GM12891 (cell line): ENCODE results near the gene EML6.

Experiments
- DNase-seq: peaks from one replicate; pipeline ENCODE4 v3.0.0; 2011; ENCODE audit warnings: low spot score; ENCODE audit not compliant: insufficient read length
- FAIRE-seq: peaks from 2 replicates; lab custom pipeline; 2011; peaks lifted over from hg19 to GRCh38; lab: Jason Lieb, UNC
- PAX5 ChIP-seq: IDR thresholded peaks from 2 replicates; pipeline ENCODE4 v1.6.1; 2011; ENCODE audit warnings: low read length, moderate library complexity, mild to moderate bottlenecking; ENCODE audit not compliant: insufficient read depth, severe bottlenecking
- POLR2A ChIP-seq: IDR thresholded peaks from 2 replicates; pipeline ENCODE4 v1.6.1; 2011; ENCODE audit warnings: low read depth, low read length, control low read depth
- POLR2AphosphoS5 ChIP-seq: IDR thresholded peaks from 2 replicates; pipeline ENCODE4 v1.6.1; 2011; ENCODE audit warnings: low read depth, low read length, control low read depth
- POU2F2 ChIP-seq: IDR thresholded peaks from 2 replicates; pipeline ENCODE4 v1.6.1; 2011; ENCODE audit warnings: low read depth, mild to moderate bottlenecking, control low read depth, low read length, moderate library complexity
- SPI1 ChIP-seq: IDR thresholded peaks from 2 replicates; pipeline ENCODE4 v1.6.1; 2011; ENCODE audit warnings: low read depth, low read length, control low read depth
- TAF1 ChIP-seq: IDR thresholded peaks from 2 replicates; pipeline ENCODE4 v1.6.1; 2011; ENCODE audit warnings: low read depth, low read length, control low read depth

The EML6 gene

DNA sequence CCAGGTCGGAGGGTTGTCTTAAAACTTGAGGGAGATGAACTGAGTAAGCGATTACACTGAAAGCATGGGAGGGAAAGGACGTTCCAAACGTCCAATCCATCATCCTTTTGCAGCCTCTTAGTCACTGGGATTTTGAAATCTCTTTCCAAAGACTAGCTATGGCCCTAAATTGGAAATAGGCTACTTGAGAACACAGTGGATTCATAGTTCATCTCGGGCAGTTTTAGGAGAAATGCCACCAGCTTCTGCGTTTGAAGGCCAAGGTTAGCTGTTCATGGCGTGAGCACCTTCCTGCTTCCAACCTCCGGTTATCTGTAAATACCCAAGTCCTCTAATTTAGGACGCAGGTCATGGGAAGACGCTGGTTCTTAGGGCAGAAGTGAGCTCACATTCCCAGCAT is 821 bp upstream of the EML6 start:
- no peak for FAIRE-seq
- DNase-seq: no peak
- TF ChIP-seq PAX5: no peak
- TF ChIP-seq TAF1: no peak
- no peak for TF ChIP-seq POLR2A
- TF ChIP-seq POLR2AphosphoS5: no peak
- no peak for TF ChIP-seq SPI1
- no peak for TF ChIP-seq POU2F2

DNA sequence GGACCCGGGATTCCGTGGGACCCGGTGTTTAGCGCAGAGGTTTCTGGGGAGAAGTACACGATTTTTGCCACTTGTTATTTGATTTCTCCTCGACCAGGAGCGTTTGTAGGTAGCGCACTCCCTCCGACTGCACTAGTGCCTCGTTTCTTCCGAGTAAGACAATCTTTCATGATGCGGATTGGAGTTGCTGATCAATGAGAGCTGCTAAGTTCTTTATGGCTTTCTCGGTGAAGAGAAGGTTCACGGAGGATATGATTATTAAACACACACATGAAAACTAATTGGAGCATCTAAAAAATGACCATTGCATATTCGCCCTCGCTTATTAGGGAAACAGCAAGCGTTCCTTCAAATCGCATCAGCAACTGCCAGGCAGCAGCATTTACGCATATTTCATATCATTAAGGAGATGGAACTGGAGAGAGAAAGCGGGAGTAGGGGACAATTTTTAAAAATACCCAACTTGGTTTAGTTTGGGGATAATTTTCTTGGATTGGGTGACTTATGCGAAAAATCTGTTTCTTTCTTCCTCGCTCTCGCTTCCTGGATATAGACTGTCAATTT is 616 bp downstream of the EML6 start:
- DNase-seq (no peak), FAIRE-seq (no peak)
- TF ChIP-seq POLR2A: no peak
- no peak for TF ChIP-seq PAX5
- no peak for TF ChIP-seq SPI1
- TF ChIP-seq POU2F2: no peak
- no peak for TF ChIP-seq TAF1
- TF ChIP-seq POLR2AphosphoS5: no peak

DNA sequence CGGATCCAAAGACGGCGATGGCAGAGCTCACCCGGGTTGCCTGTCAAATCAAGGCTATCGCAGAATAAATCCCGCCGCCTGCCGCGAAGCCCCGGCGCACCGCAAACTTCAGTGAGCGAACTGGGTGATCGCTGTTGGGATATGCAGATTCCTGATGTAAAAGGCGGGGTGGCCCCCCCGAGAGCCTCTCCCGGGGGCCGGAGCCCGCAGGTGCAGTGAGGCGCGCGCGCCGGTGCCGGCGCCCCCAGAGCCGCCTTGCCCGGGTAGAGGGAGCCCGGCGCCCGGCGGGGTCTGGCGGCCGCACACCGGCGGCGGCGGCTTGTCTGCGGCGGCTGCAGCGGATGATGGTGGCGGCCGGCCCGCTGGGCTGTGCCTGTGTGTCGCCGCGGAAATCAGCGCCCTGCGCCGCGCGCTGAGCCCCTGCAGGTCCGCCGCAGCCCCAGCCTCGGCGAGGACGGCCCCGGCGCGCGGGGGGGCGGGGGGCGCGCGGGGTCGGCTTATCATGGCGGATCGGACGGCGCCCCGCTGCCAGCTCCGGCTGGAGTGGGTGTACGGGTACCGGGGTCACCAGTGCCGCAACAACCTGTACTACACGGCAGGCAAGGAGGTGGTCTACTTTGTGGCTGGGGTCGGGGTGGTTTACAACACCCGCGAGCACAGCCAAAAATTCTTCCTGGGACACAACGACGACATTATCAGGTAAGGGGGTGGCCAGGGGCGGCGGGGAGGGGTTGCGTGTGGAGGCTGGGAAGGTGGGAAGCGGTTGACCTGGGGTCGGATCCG is 1.3 kb downstream of the EML6 start:
- DNase-seq (no peak), FAIRE-seq (no peak)

DNA sequence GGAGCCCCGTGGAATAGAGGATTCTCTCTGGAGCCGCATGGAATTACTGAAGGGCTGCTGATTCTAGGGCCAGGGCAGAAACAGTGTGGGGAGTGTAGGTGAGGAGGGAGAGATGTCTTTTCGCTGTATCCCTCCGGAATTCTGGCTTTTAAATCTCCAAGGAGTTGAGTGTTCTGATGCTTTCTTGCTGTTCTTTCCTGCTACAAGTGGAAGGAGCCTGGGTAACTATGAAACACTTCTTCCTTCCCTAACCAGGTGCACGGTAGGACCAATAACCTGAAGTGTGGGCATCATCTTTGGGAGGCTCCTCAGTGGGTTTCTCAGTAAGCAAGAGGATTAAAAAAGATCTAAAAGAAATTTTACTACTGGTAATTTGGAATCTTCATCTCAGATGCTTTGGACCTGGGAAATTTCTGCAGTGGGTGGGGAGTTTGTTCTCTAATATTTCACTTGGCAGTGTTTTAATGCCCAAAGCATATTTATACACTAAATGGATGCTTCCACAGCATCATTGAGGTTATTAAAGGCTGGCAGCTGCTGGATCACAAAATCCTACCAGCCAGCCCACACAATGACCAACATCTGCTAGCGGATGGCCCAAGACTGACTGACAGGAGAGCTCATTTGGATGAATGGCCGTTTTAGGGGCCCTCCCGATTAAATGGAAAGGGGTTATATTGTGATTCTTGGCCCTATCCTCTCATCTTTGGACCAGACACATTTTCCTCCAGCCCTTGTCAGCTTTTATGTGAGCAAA is 2.1 kb downstream of the EML6 start:
- no peak for TF ChIP-seq POU2F2
- TF ChIP-seq SPI1: no peak
- TF ChIP-seq PAX5: no peak
- TF ChIP-seq TAF1: no peak
- no peak for TF ChIP-seq POLR2AphosphoS5
- TF ChIP-seq POLR2A: no peak
- FAIRE-seq (no peak), DNase-seq (no peak)

More for the DNA sequence above, 1.3 kb downstream of the EML6 start:
- TF ChIP-seq PAX5: no peak
- no peak for TF ChIP-seq POU2F2
- TF ChIP-seq SPI1: no peak
- TF ChIP-seq POLR2AphosphoS5: no peak

DNA sequence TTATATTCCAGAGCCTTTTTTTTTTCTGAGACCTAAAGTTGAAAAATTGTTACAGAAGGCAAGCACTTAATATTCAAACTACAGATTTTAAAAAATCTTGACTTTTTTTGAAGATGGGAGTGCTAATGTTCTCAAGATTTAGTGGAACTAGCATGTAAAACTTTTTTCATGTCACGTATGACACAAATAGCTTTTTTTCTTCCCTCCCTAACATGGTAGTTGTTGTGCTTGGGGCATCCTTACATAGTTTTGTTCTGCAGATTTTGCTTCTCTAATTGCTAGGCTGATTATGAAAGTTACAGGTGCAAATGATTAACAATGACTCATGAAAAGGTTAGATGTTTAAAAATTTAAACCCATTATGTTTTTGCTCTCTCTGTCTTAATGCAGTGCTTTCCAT is 3.0 kb downstream of the EML6 start:
- TF ChIP-seq POU2F2 (no peak), POLR2A (no peak), SPI1 (no peak), POLR2AphosphoS5 (no peak), TAF1 (no peak), PAX5 (no peak)
- DNase-seq: no peak
- no peak for FAIRE-seq

DNA sequence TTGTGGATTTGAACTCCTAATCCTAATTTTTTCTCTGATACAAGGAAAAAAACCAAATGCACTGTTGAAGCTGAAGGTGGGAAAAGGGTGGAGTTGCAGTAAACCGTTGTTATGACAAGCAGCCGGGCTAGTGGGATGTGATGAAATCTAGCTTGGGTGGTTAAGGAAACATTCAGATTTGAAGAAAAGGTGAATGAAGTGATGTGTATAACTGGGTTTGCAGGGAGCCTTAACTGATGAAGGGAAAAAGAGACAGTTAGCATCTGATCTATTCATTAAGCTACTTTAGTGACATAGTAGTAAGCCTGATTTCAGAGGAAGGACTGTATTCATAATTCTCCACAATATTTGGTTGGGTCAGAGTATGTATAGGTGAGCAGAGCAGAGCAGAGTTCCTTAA is 3.5 kb downstream of the EML6 start:
- no peak for FAIRE-seq
- DNase-seq: no peak
- TF ChIP-seq POLR2A: no peak
- no peak for TF ChIP-seq SPI1

DNA sequence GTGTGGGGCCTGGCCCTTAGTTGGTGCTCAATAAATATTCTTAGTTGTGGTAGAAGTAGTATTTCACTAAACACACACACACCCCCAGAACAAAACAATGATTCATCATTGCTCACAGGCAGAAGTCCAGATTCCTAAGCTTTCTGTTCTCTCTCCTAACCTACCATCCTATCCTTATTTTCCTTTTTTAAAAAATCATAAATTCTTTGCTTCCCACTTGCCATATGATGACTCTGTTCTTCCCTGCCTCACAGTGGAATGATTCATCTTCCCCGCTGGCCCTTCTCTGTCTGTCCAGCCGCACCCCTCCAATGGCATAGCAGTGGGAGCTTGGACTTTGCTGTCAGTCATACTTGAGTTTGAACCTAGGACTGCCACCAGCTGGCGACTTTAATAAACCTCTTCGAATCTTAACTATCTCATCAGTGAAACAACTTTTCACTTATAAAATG is 5.2 kb downstream of the EML6 start:
- FAIRE-seq: no peak
- DNase-seq: no peak
- TF ChIP-seq POLR2AphosphoS5 (no peak), POU2F2 (no peak), TAF1 (no peak), PAX5 (no peak), SPI1 (no peak), POLR2A (no peak)

DNA sequence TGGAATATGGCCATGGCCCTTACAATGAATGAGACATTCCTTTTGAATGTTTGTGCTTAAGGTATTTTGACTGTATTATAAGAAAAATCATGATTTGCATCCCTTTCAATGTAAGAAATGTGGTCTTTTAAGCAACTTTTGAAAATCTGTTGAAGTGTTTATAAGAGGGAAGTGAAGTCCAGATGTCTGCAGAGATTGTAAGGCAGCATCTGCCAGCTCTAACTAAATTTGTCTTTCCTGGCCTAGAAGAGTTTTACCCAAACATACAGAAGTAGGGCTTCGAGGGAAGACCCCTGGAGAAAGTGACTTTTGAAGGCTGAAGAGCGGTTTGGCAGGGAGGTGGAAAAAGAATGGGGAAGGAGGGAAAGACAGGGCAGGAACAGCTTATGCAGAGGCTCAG is 12.2 kb downstream of the EML6 start:
- FAIRE-seq: no peak
- TF ChIP-seq POU2F2: no peak
- TF ChIP-seq POLR2AphosphoS5: no peak
- no peak for TF ChIP-seq POLR2A
- TF ChIP-seq SPI1: no peak
- TF ChIP-seq PAX5: no peak
- TF ChIP-seq TAF1: no peak
- DNase-seq: no peak

DNA sequence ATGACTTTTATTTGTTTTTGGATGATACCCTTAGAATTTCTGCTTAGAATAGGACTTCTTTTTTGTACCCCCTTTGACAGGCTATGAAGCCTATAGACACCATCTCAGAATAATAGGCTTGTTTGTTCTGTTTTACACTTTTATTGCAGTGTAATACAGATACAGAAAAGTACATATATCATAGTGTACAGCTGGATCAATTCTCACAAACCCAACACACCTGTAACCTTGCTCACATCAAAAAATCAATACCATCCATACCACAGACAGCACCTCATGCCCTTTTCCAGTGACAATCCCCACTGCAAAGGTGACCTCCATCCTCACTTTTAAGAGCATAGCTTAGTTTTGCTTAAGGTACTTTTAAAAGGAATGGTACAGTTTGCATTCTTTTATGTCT is 14.8 kb downstream of the EML6 start:
- FAIRE-seq: no peak
- no peak for DNase-seq
- TF ChIP-seq TAF1 (no peak), POLR2AphosphoS5 (no peak), POLR2A (no peak), PAX5 (no peak), POU2F2 (no peak), SPI1 (no peak)
